Neural cell (in vitro differentiated cells): ENCODE measurements around the gene LTBP1. TPM values are rescaled to one million over a fixed set of nuclear protein-coding genes. Genes with fewer than 3 reads are reported as not detected.

Experiments
- H2AFZ ChIP-seq: fragments of 200-600, 300-800 bp; sonication (generic), shearing (Covaris generic); 2 replicates; pipeline ENCODE4 v1.6.0; 2014; ENCODE audit warnings: low read depth, mild to moderate bottlenecking, antibody characterized with exemption, low read length, moderate library complexity
- H3F3A ChIP-seq: fragments of 200-600 bp; shearing (Covaris generic); 2 replicates; pipeline ENCODE4 v1.6.1; 2016; ENCODE audit warnings: mild to moderate bottlenecking, moderate library complexity, mixed read lengths, antibody characterized with exemption, low read length; ENCODE audit not compliant: insufficient read depth, poor library complexity, severe bottlenecking
- H3K27ac ChIP-seq: fragments of 200-600, 300-800 bp; sonication (generic), shearing (Covaris generic); 2 replicates; pipeline ENCODE4 v1.5.1; 2014; ENCODE audit warnings: mild to moderate bottlenecking, low read length, moderate library complexity
- H3K27me3 ChIP-seq: fragments of 300-800, 200-600 bp; sonication (generic), shearing (Covaris generic); 2 replicates; pipeline ENCODE4 v1.6.0; 2014; ENCODE audit warnings: mild to moderate bottlenecking, low read depth, low read length, moderate library complexity; ENCODE audit not compliant: insufficient read depth
- H3K36me3 ChIP-seq: fragments of 300-800, 200-600 bp; sonication (generic), shearing (Covaris generic); 2 replicates; pipeline ENCODE4 v1.5.1; 2014; ENCODE audit warnings: mild to moderate bottlenecking, antibody characterized with exemption, low read length, moderate library complexity; ENCODE audit not compliant: insufficient read depth
- H3K4me2 ChIP-seq: fragments of 300-800, 200-600 bp; sonication (generic), shearing (Covaris generic); 2 replicates; pipeline ENCODE4 v1.6.0; 2014; ENCODE audit warnings: mild to moderate bottlenecking, low read length
- H3K4me3 ChIP-seq: fragments of 300-800, 200-600 bp; sonication (generic), shearing (Covaris generic); 2 replicates; pipeline ENCODE4 v1.5.1; 2014; ENCODE audit warnings: mild to moderate bottlenecking, low read length, moderate library complexity
- H3K79me2 ChIP-seq: fragments of 200-600 bp; shearing (Covaris generic); replicated peaks from 2 replicates; pipeline ENCODE4 v1.6.0; 2014; ENCODE audit warnings: mild to moderate bottlenecking, low read length, moderate library complexity; ENCODE audit not compliant: insufficient read depth
- H3K9ac ChIP-seq: fragments of 300-800, 200-600 bp; sonication (generic), shearing (Covaris generic); 2 replicates; pipeline ENCODE4 v1.6.1; 2016; ENCODE audit warnings: mild to moderate bottlenecking, low read length, mixed read lengths
- H3K9me2 ChIP-seq: fragments of 200-600 bp; shearing (Covaris generic); 2 replicates; pipeline ENCODE4 v1.6.1; 2016; ENCODE audit warnings: mild to moderate bottlenecking, low read length, mixed read lengths; ENCODE audit not compliant: insufficient read depth
- H3K9me3 ChIP-seq: fragments of 200-600, 300-800 bp; sonication (generic), shearing (Covaris generic); 2 replicates; pipeline ENCODE4 v1.6.1; 2016; ENCODE audit warnings: mild to moderate bottlenecking, mixed run types, low read length, moderate library complexity, mixed read lengths
- H4K20me1 ChIP-seq: fragments of 200-600 bp; shearing (Covaris generic); 2 replicates; pipeline ENCODE4 v1.6.1; 2016; ENCODE audit warnings: mild to moderate bottlenecking, mixed run types; ENCODE audit not compliant: insufficient read depth
- CTCF ChIP-seq: fragments of 450-650 bp; IDR thresholded peaks from 2 replicates; pipeline ENCODE4 v1.5.1; 2014; ENCODE audit warnings: antibody characterized with exemption, mild to moderate bottlenecking, moderate library complexity; ENCODE audit not compliant: poor library complexity, severe bottlenecking
- EP300 ChIP-seq: fragments of 450-650 bp; conservative IDR thresholded peaks from 2 replicates; pipeline ENCODE4 v1.6.1; 2014; ENCODE audit warnings: antibody characterized with exemption, mild to moderate bottlenecking, moderate library complexity; ENCODE audit not compliant: poor library complexity, severe bottlenecking
- EZH2 ChIP-seq: fragments of 200-600, 300-800 bp; shearing (Covaris generic), sonication (generic); IDR thresholded peaks from 2 replicates; pipeline ENCODE4 v1.6.1; 2014; ENCODE audit warnings: antibody characterized with exemption, low read length, borderline replicate concordance, mild to moderate bottlenecking; ENCODE audit not compliant: insufficient read depth, poor library complexity, severe bottlenecking
- MXI1 ChIP-seq: fragments of 450-650 bp; conservative IDR thresholded peaks from 2 replicates; pipeline ENCODE4 v1.6.1; 2014; ENCODE audit warnings: antibody characterized with exemption, mild to moderate bottlenecking; ENCODE audit not compliant: poor library complexity, severe bottlenecking
- POLR2AphosphoS5 ChIP-seq: IDR thresholded peaks from 2 replicates; pipeline ENCODE4 v1.6.1; 2012
- RAD21 ChIP-seq: fragments of 450-650 bp; conservative IDR thresholded peaks from 2 replicates; pipeline ENCODE4 v1.6.1; 2014; ENCODE audit warnings: antibody characterized with exemption, mild to moderate bottlenecking, moderate library complexity
- REST ChIP-seq: IDR thresholded peaks from 2 replicates; pipeline ENCODE4 v1.6.1; 2012; ENCODE audit warnings: borderline replicate concordance
- SMC3 ChIP-seq: fragments of 450-650 bp; conservative IDR thresholded peaks from 2 replicates; pipeline ENCODE4 v1.6.1; 2014; ENCODE audit warnings: antibody characterized with exemption, mild to moderate bottlenecking, moderate library complexity; ENCODE audit not compliant: poor library complexity
- TAF1 ChIP-seq: IDR thresholded peaks from 2 replicates; pipeline ENCODE4 v1.6.1; 2012; ENCODE audit warnings: low read depth
- polyA plus RNA-seq: library from polyadenylated mRNA; depleted of rRNA; stranded (reverse); fragments of >200 nt; gene quantifications from 2 replicates; pipeline ENCODE4 v1.2.3, GENCODE V29; 2014

Gene LTBP1
- polyA plus RNA-seq, 1 donor from 2014 or later, result 1.8 TPM

- H2AFZ ChIP-seq, result no peak overlapping the region
- H3K27me3 ChIP-seq, result no peaks in the 10 kb centered on the region
- no peaks in the 10 kb centered on the region for H3K9me3 ChIP-seq
- no peaks in the 10 kb centered on the region for H3K36me3 ChIP-seq
- no peak overlapping the region for H3K4me3 ChIP-seq
- no peak overlapping the region for H3K27ac ChIP-seq
- no peaks in the 10 kb centered on the region for H3K79me2 ChIP-seq
- no peaks in the 10 kb centered on the region for H3F3A ChIP-seq
- H3K9me2 ChIP-seq, result no peaks in the 10 kb centered on the region
- no peaks in the 10 kb centered on the region for H4K20me1 ChIP-seq
- H3K4me2 ChIP-seq, result no peak overlapping the region
- TF ChIP-seq POLR2AphosphoS5 (no peak), RAD21 (no peak), SMC3 (no peak), TAF1 (no peak), EP300 (no peak), EZH2 (no peak), CTCF (no peak), MXI1 (no peak), REST (no peak)
- H3K9ac ChIP-seq, result no peak overlapping the region
Measured at GRCh38 chr2:33370636-33371265, 424.0 kb downstream of the LTBP1 start.

GRCh38 chr2:33371304-33372090 is 424.7 kb downstream of the LTBP1 start:
- Histone ChIP-seq H4K20me1 (no peaks in the 10 kb centered on the region), H3K9me3 (no peaks in the 10 kb centered on the region), H3K4me2 (no peak overlapping the region), H3K27me3 (no peaks in the 10 kb centered on the region), H2AFZ (no peak overlapping the region), H3F3A (no peaks in the 10 kb centered on the region), H3K27ac (no peak overlapping the region), H3K9ac (no peak overlapping the region), H3K9me2 (no peaks in the 10 kb centered on the region), H3K4me3 (no peak overlapping the region), H3K36me3 (no peaks in the 10 kb centered on the region), H3K79me2 (no peaks in the 10 kb centered on the region)
- no peak for TF ChIP-seq MXI1
- no peak for TF ChIP-seq POLR2AphosphoS5
- no peak for TF ChIP-seq RAD21
- TF ChIP-seq CTCF, result no peak
- TF ChIP-seq EP300, result no peak
- no peak for TF ChIP-seq EZH2
- TF ChIP-seq REST, result no peak
